ENCODE measurements around the gene USP10.

Gene USP10

DNA sequence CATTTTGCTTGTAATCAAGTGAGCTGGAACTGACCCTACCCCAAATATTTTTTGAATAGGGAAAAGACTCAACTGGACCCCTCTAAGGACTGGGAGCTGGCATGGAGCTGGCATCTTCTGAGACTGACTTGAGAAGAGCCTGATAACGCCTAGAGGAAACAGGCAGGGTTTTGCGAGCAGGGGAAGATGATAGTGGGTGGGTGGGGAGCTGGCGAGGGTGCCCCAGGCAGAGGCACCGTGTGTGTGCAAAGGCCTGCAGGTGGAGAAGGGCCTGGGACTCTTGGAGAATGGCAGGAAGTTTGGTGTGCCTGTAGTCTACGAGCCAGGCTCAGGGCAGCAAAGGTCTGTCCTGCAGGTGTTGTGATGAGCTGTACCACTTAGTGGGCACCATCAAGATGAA lies 124.1 kb downstream of the USP10 start:
- no peak for DNase-seq (ENCODE audit: low read depth)

DNA sequence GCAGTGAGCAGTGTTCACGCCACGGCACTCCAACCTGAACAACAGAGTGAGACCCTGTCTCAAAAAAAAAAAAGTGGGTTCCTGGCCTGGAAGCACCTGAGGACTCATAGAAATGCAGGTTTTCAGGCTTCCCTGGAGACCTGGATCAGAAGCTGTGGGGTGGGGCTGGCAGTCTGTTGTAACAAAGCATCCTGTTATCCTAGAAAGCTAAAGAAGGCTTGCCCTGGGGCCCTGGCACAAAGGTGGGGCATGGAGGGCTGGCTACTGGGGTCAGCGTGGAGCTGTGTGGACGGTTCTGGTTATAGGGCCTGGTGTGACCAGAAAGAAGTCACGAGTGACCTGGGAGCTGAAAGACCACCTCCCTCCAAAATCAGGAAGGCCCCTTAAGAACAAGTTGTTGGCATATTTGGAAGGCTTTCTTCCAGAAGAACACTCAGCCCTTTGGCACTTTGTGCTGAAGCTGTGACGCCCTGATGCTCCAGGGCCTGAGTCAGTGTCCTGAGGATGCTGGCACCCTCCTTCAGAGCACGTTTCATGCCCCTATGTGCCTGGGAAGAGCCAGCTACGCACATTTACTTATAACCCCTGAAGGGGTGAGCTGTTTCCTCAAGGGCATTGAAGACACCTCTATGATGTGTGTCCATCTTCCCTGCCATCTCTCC lies 126.2 kb downstream of the USP10 start:
- no peak for DNase-seq (ENCODE audit: low read depth)

DNA sequence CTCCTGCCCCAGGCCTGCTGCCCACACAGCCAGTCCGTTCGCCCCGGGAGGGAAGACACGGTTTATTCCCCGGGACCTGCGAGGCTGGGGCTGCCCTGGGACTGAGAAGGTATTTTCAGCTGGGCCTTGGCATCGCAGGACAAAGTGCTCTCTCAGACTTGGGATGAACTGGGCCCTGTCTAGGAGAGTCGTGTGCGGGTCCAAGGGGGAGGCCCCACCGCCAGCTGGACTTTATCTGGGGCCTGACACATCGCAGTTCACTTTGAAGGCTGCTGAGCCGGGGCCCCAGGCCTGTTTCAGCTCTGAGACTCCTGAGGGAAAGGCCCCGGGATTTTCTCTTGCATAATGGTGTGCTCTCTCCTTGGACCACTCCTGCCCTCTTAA lies 126.8 kb downstream of the USP10 start:
- DNase-seq (ENCODE audit: low read depth) = no peak

DNA sequence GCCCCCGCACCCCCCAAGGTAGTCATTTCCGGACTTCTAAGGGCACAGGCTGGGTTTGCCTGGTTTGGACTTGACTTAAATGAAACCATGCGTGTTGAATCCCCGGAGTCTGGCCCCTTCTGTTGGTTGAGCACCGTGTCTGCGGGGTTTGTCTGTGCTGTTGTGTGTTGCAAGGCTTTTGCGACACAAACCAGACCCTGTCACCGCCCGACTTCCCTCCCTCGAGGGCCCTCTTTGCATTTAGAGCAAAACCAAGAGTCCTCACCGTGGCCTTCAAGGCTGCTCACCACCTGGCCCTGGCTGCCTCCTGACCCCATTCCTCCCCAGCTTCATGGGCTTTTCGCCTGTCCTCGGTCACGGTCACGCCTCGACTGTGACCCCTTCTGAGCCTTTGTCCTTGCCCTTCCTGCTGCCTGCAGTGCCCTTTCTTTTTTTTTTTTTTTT lies 127.4 kb downstream of the USP10 start:
- no peak for DNase-seq (ENCODE audit: low read depth)

DNA sequence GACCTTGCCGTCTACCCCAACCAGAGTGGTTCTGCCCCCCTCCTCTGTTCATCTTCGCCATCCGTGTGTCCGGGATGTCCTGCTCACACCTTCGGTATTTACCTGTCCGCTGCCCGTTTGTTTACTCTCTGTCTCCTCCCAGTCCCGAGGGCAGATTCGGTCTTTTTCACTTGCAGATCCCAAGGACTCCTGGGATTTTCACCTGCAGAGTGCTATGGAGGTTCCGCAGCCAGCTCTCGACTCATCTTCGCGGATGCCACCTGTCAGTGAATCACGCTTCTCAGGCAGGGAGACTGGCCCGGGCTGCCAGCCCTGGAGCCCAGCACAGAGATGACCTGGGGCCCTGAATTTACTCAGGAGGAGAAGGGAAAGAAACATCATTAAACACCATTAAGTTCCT lies 128.1 kb downstream of the USP10 start:
- no peak for DNase-seq (ENCODE audit: low read depth)

DNA sequence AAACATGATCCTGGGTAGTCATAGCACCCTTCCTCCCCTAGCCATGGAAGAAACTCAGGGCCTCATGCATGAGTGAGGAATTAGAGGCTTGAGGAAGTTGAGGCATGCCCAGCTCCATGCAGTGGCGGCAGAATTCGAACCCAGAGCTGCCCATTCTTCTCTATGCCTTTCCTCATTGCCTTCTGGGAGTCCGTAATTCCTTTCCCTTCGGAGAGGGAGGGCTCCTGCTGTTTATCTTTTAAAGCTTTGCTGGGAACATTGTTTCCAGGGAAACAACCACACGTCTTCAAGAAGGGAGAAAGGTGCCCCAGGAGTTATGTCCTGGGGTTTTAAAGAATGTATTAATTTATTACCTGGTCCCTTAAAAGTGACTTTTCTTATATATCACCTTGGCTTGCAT lies 128.5 kb downstream of the USP10 start:
- DNase-seq (ENCODE audit: low read depth) = no peak

Measured in HS-27A (cell line).